ENCODE results near the gene TENT5A.

TENT5A gene

GRCh38 chr6:81713205-81713604 is 39.3 kb downstream of the TENT5A start:
- no peak for DNase-seq (ENCODE audit: low read depth in 2 of 2)

GRCh38 chr6:81708113-81708699 is 44.3 kb downstream of the TENT5A start:
- no peak for DNase-seq (ENCODE audit: low read depth in 2 of 2)

GRCh38 chr6:81704700-81705099 is 47.8 kb downstream of the TENT5A start:
- DNase-seq (ENCODE audit: low read depth in 2 of 2), result no peak

- DNase-seq (ENCODE audit: low read depth in 2 of 2), result no peak
Measured at GRCh38 chr6:81700414-81700813, 52.1 kb downstream of the TENT5A start.

- DNase-seq (ENCODE audit: low read depth in 2 of 2), result no peak
Measured at GRCh38 chr6:81697559-81697958, 54.9 kb downstream of the TENT5A start.

- DNase-seq (ENCODE audit: low read depth in 2 of 2), result no peak
Measured at GRCh38 chr6:81696524-81696923, 56.0 kb downstream of the TENT5A start.
